Measurements from ENCODE around the gene GNG5.

- no peak for TF ChIP-seq CTCF (IDR thresholded peaks at IDR 0.05; ENCODE audit: extremely low read depth in 1 of 2, insufficient read depth in 1 of 2, low read depth in 1 of 2, low read length in 2 of 2)
- TF ChIP-seq POLR2AphosphoS5 (IDR thresholded peaks at IDR 0.05; ENCODE audit: insufficient read depth, low read depth, low read length): no peak
- no peak for TF ChIP-seq POLR2A (IDR thresholded peaks at IDR 0.05; ENCODE audit: low read depth, low read length)
- no peak for TF ChIP-seq FOS (IDR thresholded peaks at IDR 0.05; ENCODE audit: borderline replicate concordance, insufficient read depth, low read length)
- no peak for TF ChIP-seq JUN (IDR thresholded peaks at IDR 0.05; ENCODE audit: borderline replicate concordance, insufficient read depth, insufficient read length, low read depth)
- TF ChIP-seq MAX (IDR thresholded peaks at IDR 0.05; ENCODE audit: insufficient read depth, insufficient read length): no peak
Measured at GRCh38 chr1:84508510-84508909, 2.1 kb upstream of the GNG5 start.
